HG03280 (cell line): Measurements from ENCODE around the gene CYB5R4.

Source experiments
- ATAC-seq: cut with Tn5 transposase; IDR thresholded peaks from one replicate; pipeline ENCODE4 v1.9.1; 2021; ENCODE audit warnings: mild to moderate bottlenecking, moderate library complexity; ENCODE audit not compliant: unreplicated experiment

The CYB5R4 gene

DNA sequence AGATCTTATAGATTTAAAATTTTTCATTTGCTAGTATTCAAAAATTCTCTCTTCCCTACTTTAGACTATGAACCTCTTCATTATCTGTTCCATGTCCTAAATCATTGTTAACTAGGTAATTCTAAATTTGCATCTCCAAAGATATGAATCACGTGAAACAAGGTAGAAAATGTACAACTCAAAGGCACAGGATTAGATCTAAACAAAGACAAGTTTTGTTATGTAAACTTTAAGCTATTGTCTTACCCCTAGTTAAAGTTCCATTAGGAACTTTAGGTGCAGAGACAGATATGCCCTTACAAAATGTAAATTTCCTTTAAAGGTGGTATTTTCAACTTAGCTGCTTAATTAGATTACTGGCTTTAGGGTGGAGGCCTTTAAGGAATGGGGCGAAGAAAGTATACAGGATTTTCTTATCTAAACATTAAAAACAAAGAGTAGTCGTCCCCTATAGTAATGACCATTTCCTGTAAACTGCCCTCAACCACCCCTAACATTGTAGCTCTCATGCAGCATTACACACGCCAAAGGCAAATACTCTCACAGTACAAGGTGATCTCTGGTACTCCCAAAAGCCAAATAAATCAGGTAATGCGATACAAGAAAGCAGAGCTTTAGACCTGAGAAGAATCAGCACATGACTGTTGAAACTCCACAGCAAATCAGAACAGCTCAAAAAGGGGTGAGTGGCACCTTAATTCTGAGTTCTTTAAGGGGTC is 116.7 kb downstream of the CYB5R4 start:
- no peak for ATAC-seq

DNA sequence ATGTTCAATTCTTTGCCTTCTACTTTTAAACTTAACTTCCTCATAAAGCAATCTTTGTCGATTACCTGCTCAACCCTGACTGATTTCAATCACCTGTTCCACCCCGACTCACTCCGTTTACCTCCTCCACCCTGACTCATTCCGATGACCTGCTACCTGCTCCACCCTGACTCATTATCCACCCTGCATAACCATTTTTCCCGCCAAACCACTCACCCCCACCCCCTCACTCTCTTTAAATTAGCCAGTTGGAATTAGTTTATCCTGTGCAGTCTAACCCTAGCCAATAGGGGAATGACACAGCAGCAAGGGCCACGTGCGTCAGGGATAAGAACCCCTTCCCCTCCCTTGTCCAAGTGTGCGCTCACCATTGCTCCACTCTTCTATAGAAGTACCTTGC is 117.4 kb downstream of the CYB5R4 start:
- ATAC-seq: no peak

DNA sequence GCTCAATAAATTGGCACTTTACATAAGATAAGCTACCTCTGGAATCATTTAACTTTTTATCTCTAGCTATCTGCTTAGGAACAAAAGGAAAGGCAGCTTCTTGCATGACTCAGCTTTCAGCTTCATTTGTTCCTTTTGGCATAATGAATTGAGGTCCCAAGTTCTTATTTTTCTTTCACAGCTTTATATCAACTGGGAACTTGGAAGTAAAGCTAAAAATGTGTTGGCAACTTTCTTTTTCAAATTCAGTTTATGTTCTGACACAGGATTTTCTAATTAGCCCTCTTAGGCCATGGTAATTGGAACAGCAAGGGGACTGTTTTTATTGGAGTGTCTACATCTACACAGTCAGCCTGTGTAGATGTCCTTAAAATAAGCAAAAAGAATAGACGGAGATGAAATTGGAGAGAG is 118.8 kb downstream of the CYB5R4 start:
- ATAC-seq: no peak

DNA sequence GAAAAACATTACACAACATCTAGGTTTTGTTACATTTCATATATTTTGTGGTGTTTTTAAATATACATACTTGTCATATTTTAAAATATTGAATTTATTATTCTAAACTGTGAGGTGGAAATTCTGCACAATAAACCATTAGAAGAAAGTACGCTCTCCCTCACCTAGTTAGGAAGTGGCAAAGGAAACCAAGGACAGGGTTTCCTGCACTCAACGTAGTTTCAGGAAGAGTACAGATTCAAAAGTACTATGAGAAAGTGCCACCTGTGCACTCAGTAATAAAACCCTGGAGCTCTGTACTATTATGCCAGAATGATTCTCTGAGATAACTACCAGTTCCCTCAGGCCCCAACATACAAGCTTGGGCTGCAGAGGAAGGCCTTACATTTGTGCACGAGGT is 119.5 kb downstream of the CYB5R4 start:
- no peak for ATAC-seq

DNA sequence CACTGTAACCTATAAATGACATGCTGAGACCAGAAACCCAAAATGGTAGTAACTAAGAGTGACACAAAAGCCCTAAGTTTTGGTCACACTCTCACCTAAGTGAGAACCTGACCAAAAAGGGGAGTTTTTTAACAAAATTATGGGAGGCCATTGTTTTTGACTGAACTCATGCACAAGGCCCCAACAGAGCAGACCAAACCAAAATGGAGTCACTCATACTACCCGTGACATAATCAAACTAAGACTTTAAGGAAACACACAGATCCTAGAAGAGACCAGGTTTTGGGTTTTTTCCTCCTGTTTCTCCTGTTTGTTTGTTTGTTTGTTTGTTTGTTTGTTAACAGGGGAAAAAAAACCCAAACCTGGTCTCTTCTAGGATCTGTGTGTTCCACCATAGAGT is 124.9 kb downstream of the CYB5R4 start:
- ATAC-seq: no peak

DNA sequence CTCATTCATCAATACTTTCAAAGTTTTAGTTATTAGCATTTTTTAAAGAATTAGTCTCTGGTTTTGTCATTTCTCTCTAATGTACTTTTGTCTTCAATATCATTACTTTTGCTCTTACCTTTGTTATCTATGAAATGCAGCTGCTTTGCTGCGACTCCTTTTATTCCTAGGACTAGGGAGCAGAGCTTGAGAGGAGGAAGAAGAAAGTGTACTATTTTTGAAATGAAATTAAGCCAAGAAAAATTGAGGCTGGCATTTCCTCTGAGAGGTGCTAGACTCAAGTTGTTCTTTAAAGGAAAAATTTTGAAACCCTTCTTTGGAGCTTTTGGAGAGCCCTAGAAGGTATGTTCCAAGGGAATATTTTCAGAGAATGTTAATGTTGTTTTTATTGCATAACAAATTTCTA is 125.8 kb downstream of the CYB5R4 start:
- no peak for ATAC-seq

DNA sequence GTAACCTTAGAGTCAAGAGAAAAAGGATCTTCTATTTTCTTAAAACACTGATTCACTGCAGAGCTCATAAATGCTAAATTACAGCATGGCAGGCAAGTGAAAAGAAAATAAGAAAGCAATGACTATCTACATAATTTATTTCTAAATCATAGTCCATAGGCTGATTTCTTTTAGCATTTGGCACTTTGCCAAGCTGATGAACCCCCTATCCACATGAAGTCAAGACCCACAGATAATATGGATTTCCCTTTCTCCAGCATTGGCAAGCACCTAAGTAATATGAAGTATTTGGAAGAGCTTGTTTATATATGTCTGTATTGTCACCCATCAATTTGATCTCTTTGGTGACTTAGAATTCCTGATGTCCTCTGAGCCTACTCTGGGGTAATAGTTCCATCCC is 126.2 kb downstream of the CYB5R4 start:
- no peak for ATAC-seq

DNA sequence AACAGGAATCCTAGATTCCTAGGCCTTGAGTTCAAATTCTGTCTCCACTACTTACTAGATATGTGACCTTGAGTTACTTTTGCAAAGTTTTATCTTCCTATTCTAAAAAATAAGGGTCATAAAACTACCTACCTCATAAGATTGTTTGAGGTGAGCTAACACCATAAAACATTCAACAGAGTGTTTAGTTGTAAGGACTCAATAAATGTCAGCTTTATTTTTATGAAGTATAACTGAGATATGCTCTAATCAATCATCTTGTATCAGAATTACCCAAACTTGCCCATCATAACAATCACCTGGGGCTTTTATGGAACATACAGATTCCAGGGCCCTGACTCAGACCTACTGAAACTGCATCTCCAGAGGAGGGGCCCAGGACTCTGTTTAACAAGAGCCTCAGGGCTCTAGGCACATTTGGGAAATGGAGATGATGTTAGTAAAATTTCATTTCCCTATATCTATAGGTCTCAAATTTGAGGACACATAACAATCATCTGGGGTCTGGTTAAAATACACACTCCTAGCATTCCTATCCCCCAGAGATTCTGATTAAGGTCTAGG is 138.6 kb downstream of the CYB5R4 start:
- no peak for ATAC-seq

DNA sequence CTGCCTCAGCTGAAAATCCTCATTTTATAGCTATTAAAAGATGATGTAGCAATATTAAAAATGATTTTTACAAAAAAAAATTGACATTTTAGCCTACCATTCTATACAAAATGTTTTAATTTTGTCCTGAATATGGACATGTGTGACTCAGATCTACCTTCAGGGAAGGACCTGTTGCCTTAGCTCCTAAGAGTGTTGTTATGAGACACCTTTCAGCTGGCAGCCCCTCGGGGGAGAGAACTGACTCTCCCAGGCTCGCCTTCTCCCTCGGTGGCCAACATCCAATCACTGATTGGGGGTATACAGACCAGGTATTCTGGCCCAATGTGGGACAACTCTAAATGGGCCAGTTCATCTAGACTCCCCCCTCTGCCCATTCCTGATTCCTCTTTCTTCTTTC is 141.6 kb downstream of the CYB5R4 start:
- no peak for ATAC-seq

DNA sequence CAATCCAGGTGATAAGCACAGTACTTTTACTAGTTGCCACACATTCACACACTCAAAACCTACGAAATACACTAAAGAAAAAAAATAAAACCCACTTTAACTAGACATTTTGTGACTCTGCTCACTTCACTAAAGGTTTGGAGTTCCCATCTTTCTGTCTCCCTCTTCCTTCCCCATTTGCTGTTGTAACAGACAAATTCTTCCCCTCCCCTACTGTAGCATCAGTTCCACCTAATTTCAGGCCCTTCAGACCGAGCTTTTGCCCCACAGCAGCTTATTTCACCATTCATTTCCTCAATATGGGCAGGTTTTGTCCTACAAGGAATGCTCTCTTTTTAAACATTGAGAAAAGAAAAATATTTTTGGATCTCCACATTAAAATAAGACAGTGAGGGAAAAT is 142.7 kb downstream of the CYB5R4 start:
- no peak for ATAC-seq

DNA sequence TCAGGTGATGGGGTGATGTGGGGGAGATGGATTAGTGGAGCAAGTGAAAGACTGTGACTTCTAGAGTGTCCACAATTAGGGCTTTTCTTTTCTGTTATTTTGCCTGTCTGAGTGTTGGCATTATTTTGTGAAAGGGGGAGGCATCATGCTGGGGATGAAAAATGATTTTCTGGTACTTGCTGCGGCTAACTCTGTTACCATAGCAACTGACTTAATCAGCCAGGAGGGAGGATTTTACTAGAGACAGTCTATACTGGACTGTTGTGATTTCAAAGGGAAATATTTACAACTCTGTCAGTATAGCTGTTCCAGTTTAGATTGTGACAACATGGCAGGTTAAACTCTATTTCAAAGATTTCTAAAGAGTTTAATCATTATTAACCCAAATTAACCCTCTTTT is 143.6 kb downstream of the CYB5R4 start:
- no peak for ATAC-seq

DNA sequence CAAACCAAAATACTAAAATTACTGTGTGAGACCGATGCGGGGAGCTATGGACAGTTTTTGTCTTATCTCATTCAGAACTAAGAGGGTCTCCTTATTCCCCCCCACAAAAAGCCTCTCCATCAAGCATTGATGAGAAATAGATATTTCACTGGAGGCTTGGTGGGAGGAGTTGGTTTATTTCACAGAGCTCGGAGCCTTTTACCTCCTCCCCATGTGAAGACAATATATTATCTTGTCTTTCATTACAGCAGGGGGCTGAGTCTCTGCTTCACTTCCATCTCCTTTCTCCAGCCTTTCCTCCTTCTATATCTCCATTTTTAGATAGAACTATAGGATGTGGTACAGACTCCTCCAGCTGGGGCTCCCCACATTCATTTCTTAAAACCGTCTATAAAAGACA is 144.2 kb downstream of the CYB5R4 start:
- no peak for ATAC-seq

DNA sequence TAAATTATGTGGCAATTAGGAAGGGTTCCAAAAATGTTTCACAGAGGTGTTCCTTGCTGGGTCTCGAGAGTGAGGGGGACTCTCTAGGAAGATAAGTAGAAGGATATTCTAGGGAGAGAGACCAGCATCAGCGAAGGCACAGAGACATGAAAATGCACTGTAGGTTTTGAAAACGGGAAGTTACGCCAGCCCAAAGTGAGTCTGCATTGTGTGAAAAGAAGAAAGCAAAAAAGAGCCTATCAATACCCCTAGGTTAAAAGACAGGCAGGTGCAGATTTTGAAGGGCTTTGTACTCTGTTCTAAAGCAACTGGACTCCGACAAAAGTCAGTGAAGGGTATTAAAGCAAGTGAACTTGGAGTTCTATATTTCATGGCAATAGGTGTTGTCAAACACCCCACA is 148.4 kb downstream of the CYB5R4 start:
- ATAC-seq: no peak

DNA sequence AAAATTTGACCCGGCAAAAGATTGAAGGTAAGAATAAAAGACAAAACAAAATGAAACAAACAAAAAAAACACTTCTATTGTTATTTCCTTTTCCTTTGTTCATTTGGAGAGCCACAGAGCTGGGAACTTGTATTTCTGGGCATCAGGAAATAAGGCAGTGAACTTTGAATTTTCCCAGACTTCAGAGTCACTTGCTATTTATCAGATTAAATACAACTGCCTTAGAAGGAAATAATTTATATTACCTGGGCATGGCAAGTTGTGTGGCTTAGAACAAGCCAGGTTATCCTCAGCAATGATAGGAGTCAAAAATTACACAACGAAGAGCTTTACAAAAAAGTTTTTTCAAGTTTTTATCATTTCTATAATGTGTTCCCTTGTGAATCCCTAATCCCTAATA is 153.9 kb downstream of the CYB5R4 start:
- ATAC-seq: no peak

DNA sequence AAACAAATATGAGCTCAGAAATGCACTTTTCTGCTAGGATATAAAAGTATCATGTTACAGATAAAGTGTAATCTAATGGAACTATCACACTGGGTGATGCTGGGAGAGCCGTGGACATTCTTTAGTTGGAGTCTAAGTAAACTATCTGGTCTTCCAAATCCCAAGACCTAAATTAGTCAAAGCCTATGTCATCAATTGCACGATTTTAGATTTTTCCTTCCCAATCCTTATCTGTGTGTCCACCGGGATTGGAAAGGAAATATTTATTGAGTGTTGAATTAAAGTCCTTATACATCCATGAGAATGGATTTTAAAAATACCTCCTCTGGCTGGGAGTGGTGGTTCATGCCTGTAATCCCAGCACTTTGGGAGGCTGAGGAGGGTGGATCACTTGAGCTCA is 154.4 kb downstream of the CYB5R4 start:
- no peak for ATAC-seq

DNA sequence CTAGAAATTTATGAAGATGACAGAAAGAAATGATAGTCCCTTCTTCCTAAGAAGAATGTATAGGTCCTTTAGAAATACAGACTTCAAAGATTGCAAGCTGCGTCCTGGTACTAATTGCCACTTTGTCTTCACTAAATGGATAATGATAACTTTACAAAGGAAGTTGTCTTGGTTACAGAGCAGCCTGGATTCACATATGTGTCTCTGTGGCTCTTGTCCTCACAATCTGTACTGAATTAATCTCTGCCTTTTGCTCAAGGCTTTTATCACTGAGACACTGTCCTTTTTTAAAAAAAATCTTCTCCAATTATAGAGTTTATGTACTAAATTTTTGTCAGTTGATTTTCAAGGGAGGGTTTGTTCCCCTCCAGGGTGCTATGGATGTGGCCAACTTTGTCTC is 156.5 kb downstream of the CYB5R4 start:
- no peak for ATAC-seq
